NCI-H524 (cell line): ENCODE results near the gene ECHDC3.

Source experiments
- DNase-seq, 2 experiments: peaks; one replicate each; lab custom pipeline; 2025; lab: John Stamatoyannopoulos, UW

ECHDC3 gene

DNA sequence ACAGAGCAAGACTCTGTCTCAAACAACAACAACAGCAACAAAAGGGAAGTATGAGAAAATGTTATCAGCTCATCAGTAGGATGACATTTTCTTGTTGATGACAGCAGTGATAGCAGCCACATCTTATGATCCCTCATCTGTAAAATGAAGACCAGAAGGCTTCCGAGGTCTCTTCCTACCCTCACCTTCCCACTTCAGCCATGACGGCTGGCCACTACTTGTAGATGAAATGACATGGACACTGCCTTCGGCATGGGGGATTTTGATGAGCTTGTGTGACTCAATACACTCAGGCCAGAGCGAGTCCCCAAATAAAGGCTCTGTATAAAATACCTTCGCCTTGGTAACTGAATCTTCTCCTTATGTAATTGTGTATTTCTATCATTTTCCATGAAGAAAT is 6.7 kb downstream of the ECHDC3 start:
- no peak for DNase-seq

DNA sequence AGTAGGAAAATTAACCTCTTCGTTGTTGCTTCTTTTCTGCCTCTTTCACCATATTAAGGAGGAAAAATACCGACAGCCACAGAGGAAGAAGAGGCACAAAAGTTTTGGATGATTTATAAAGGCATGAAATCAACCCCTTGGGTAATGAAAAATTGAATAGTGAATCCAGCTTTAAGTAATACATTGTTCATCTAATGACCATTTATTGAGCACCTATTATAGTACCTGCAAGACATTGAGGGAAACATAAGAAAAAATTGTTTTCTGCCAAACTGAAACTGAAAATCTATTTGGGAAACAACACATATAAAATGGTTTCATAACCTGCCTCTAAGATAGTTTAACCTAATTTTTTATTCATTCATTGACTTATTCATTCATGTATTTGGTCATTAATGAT is 8.2 kb downstream of the ECHDC3 start:
- DNase-seq: no peak

DNA sequence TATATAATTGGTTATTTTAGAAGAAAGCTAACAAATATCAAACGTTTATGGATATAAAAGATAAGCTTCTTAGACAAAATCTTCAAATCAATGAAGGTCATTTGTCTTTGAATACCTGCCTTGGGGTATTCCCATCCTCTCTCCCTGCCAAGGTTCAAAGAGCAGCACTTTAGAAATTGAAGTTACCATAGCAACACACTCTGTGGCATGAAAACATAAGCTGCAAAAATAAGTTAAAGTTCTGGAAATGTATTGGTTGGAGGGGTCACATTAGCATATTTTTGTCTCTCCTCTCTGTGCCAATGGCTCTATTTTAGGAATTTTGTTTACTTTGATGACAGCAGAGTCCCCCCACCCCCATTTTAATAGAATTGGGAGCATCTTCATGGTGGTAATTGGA is 12.0 kb downstream of the ECHDC3 start:
- DNase-seq: no peak

DNA sequence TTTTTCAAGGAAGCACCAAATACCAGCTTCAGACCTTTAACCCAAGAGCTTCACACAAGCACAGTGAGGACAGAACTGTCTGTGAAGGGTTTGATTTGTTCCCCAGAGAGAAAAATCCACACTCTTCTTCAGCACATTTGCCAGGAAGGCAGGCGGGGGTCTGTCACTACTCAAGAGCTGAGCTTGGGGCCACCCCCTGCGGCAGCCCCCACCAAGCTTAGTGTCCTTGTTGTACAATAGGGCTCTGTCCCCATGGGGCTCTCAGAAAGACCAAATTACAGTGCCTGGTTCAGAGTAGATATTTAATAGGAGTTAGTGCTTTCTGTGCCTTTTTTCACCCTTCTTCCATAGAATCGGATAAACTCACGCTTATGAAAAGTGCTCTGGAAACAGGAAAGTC is 12.4 kb downstream of the ECHDC3 start:
- DNase-seq: no peak

DNA sequence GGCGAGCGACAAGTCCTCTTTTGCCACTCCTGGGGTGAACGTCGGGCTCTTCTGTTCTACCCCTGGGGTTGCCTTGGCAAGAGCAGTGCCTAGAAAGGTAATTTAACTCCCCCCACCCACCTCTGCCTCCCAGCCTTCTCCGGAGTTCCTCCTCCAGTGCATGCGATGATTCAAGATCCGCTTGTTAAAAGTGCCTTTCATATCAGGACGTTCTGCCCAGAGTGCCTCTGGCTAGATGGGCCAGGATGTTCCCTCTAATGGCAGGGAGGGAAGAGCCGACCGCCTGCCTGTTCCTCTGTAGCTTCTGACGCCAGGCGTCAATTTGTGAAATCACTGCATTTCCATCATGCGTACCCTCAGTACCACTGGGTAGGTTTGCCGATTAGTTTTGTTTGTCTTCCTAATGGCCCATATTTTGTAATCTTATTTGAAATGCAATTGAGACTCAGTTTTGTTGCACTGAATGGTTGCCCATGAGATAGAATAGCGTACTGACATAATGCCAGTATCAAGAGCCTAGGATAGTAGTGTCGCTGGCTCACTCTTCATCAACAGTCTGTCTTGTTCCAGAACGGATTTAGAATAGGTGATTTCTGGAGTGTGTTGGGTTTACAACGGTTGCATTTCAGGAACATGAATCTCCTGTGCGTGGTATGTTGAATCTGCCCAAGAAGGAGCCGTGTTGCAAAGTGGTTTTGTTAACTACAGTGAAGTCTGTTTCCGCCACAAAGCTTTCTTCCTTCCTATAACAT is 13.5 kb downstream of the ECHDC3 start:
- no peak for DNase-seq

DNA sequence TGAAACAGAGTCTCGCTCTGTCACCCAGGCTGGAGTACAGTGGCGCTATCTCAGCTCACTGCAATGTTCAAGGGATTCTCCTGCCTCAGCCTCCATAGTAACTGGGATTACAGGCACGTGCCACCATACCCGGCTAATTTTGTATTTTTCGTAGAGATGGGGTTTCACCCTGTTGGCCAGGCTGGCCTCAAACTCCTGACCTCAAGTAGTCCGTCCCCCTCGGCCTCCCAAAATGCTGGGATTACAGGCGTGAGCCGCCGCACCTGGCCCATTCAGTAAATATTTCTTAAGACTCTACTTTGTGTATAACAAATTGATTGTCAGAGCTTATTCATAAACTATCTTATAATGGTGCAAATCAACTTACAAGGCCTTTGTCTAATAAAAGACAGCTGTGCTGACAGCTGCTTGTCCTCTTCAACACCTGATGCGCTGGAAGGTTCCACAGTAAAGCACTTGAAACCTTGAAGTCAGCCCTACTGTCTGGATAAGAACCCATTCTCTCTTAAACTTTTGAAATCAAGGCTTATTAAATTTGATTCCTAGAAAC is 14.7 kb downstream of the ECHDC3 start:
- DNase-seq: peak in 1 of 2 experiments; percentile 59

DNA sequence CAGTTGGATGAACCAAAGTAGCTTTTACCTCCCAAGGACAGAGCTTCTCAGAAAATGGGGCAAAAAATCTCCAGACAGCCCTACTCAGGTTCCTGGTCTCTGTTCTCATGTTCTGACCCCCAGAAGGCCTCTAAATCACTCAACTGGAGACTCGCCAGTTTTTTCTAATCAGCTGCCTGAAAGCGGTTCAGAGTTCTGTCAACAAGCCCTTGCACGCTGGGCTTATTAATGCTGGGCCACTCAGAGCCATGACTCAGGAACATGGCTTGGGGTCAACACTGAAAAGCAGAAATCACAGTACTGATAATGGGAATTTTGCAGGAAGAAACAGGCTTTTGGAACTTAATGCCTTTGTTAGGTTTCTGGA is 15.3 kb downstream of the ECHDC3 start:
- peak; percentile 48 to 78 for DNase-seq

DNA sequence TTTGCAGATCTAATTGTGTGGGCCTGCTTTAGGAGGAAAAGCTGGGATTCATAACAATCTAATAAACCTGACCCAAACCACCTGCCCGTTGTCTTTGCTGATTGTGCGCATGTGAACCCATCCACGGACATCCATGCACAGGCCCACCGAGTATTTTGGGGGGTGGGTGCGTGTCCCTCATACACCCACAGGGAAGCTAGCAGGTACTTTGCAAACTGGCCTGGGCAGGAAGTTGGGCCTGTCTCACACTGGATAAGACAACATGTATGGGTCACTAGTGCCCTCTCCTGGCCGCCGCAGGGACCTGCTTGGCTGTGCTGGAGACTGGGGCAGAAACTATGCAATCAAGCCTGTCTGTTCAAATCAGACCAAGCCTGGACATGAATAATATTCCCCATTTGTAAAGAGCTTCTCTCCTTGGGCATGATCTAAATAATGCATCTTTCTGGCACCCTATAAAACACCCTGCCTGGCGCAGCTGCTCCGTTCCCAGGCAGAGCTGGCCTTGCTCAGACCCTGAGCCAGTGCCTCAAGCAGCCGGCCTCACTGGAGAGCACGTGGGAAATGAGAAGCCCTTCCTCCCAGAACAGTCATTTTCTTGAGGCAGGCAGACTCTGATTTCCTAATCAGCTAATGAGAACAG is 15.8 kb downstream of the ECHDC3 start:
- peak; percentile 29 to 56 for DNase-seq

DNA sequence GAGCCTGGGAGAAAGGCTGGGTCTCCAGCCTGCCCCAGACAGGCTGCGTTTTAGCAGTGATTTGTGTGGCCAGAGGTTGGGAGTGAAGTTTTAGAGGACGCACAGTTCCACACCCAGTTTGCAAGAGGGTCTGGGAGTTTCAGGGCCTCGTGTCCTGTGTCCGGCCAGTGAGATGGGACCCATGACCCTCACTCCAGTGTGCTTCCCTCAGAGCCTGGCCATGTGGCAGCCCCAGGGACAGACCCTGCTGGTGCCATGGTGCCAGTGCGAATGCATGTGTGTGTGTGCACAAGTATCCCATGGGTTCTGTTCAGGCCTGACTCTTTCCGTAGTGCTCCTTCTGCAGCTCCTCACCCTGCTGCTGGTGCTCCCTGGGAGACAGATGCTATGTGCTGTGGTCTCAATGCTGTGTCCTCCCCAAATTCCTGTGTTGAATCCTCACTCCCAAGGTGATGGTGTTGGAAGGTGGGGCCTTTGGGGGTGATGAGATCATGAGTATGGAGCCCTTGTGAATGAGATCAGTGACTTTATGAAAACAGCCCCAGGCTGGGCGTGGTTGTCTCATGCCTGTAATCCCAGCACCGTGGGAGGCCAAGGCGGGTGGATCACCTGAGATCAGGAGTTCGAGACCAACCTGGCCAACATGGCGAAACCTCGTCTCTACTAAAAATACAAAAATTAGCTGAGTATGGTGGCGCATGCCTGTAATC is 16.5 kb downstream of the ECHDC3 start:
- no peak for DNase-seq

DNA sequence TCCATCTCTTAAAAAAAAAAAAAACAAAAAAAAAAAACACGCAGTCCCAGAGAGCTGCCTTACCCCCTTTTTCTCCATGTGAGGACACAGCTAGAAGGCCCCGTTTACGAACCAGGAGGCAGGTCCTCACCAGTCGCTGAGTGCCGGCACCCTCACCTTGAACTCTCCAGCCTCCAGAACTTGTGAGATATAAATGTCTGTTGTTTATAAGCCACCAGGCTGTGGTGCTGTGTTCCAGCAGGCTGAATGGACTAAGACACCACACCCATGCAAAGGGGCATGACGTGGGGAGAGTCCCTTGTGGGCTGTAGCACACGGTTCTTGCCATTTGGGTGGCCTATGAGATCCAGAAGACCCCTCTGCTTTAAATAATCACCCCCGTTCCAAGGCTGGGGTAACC is 17.2 kb downstream of the ECHDC3 start:
- DNase-seq: no peak

DNA sequence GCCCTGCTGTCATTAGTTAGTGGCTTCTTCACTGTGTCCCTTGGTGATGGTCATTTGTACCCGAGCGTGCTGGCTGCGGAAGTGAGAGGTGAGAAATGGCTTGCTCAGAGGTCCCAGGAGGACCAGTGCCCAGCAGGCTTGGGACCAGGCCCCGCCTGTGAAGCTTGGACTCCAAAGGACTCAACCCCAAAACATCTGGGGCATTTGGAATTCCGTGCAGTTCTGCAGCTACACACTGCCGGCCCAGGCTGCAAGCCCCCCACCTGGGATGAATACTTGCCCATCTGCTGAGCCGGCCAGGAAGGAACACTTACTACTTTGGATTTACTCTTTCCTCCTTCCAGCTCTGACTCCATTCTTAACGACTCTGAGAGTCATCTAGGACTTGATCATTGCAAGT is 18.0 kb downstream of the ECHDC3 start:
- DNase-seq: no peak

DNA sequence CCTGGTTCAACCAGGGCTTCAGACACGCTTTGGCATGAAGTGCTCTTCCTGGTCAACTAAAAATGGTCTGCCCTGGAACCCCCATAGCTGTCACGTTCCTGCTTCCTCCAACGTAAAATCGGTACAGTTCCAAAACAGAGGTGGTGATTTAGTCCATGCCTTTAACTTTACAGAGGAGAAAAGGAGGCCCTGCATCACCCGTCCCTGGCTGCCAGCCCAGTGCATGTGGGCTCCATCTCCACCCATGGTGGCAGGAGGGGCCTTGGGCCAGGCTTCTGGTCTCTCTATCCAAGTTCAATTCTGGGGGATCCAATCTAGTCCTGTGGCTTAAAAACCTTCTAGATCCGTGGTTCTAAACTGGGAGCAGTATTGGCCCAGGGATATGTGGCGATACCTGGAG is 18.7 kb downstream of the ECHDC3 start:
- DNase-seq: no peak

DNA sequence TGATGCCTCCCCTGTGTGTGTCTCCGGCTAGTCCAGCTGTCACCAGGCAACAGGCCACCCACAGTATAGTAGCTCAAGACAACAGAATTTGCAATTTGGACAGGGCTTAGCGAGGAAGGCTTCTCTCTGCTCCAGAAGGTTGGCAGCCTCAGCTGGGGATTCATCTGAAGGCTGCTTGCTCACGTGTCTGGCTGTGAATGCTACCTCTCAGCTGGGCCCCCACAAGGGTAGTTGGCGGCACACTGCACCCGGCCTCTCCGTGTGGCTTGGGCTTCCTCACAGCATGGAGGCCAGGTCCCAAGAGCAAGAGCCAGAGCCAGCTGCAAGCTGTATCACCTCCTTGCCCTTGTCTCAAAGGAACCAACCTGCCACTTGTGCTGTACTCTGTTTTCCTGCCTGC is 19.2 kb downstream of the ECHDC3 start:
- DNase-seq: no peak

DNA sequence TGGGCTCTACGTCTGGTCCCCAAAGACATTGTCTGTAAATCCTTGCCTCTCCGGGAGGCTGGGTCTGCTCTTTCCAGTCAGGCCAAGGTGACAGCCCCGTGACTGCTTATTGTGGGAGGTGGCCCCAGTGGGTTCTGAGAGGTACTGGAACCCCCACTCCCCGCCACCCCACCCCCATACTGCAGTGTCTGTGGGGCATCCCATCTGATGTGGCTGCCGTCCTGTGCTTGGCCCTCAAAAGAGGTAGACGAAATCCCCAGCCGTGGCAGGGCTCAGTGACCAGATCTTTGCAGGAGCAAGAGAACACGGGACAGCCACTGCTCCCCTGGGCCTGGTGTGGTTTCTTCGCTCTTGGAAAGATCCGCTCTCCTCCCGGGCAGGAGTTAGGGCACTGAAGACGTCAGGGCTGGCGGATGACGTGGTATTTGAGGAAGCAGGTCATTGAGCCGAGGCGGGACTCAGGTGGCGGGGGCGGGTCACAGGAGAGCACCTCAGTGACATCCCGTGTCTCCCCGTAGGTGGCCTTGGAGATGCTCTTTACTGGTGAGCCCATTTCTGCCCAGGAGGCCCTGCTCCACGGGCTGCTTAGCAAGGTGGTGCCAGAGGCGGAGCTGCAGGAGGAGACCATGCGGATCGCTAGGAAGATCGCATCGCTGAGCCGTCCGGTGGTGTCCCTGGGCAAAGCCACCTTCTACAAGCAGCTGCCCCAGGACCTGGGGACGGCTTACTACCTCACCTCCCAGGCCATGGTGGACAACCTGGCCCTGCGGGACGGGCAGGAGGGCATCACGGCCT is 20.7 kb downstream of the ECHDC3 start:
- no peak for DNase-seq

DNA sequence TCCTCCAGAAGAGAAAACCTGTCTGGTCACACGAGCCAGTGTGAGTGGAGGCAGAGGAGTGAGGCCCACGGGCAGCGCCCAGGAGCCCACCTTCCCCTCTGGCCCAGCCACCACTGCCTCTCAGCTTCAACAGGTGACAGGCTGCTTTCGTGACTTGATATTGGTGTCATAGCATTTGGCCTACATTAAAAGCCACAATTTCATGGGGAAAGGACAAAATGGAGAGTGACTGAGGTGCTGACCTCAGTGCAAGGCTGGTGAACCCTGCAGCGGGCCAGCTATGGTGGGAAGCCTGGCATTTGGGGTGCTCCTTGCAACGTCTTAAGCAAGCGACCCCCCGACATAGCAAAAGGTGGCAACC is 21.3 kb downstream of the ECHDC3 start:
- no peak for DNase-seq

DNA sequence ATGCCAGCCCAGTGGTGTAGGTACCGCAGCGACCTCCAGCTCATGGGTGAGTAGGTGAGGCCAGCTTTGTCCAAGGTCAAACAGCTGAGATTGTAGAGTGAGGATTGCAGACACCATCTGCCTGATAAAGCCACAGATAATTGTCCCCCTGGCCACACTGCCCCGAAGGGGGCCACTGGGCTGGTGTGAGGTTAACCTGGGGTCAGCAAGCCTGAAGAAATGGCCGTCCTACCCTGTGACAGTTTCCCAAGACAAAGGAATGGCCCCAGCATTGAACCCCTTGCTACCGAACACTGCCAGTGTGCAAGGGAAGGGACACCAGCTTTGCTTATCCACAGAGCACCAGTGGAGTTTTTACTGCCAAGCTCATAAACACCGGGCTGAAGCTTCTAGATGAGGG is 23.0 kb downstream of the ECHDC3 start:
- DNase-seq: no peak

DNA sequence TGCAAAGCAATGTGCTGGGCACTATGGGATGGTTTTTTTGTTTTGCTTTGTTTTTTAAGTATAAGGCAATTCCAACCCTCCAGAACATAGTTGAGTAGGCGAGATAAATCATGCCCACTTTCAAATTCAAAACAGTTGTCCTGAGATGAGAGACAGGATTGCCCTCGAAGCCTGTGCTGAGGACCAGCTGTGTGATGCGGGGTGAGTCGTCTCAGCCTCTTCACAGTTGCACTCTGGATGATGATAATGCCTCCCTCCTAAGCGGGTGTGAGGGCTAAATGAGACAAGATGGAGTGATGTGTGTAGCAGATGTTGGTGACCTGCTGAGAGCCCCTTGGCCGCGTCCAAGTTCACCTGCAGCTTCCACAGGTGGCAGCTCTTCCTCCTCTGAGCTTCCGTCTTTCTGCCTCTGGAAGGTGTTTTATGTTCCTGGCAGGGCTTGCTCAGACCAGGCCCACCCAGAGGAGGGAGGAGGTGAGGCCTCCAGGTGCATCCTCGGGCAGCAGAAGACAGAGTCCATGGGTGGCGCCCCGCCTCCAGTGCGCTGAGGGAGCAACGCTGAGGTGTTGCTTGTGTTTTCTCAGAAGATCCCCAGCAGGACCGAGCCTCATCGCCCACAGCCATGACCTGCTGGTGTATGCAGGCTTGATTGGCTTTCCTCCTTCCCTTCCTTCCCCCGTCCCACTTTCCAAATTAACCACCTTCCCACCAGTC is 30.6 kb downstream of the ECHDC3 start:
- no peak for DNase-seq

DNA sequence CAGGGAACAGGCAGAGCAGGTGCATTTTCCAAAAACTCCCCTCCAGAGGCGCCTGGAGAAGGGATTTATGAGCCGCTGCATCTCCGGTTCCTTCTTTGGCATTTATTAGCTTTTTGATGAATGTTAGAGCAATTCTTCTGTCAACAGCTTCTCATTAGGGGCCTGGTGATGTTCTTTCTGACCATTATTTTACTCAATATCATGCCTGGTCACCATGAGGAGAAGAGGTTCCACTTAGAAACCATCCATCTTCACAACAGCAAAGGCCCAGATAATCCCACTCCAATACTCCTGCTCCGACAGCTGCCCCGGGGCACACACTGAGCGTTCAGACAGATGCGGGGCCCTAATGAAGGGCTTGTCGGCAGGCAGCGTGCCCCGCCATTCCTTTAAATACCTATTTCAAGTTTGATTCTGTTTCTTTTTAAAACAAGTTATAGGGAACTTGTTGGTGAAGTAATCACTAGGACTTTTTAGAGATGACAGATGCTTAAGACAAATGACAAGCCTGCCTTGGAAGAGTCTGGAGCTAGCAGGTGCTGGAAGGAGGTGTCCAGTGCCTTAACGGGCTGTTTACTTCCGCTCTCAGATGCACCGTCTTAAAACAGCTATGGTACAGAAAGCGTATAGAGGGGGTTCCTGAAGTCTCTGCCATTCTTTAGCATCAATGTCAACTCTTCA is 31.7 kb downstream of the ECHDC3 start:
- peak in 1 of 2 experiments; percentile 11 for DNase-seq

DNA sequence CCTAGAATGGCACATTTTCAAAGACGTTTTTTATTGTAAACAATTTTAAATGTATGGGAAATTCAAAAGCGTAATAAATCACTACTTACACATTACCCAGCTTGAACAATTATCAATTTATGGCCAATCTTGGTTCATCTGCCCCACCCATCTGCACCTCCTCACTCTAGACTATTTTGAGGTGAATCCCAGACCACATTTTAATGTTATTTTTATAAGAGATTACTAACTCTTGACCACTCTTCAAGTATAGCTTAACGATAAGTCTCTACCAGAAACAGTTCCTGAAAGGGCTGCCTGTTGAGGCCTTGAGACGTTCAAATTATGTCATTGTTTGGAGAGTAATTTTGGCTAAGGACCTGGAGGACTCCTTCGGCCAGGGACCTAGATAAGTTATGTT is 33.2 kb downstream of the ECHDC3 start:
- DNase-seq: no peak

DNA sequence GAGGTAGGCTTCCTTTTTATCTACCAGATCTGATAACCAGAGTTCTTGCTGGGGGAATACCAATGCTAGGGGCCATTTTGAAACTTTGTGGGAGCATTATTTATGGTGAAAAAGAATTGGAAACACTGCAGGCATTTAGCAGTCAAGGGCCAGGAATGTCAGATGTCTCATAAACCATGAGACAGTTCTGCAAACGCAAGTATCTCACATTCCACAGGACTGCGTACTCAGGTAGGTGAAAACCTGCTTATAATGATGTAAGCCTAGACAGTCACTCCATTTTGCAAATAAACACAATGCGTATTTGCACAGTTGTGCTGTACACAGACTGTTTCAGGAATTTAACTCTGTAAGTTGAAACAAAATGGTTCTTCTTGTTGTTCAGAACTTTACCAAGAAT is 33.9 kb downstream of the ECHDC3 start:
- no peak for DNase-seq

DNA sequence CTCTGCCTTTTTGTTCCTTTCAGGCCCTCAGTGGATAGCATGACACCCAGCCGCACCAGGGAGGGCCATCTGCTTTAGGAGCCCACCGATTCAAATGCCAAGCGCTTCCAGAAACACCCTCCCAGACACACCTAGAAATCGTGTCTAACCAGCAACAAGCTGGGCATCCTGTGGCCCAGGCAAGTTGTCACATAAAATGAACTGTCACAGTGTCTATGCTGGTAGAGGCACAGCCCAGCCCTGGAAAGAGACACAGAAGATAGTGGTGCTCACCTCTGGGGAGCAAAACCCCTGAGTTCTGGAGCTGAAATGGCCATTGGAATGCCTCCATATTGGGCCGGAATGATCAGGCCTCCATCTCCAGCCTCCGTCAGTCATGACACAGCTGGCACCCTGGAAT is 38.9 kb downstream of the ECHDC3 start:
- DNase-seq: no peak
